Ishikawa (cell line): ENCODE data around the gene COL20A1.

ENCODE experiments used
- CEBPB ChIP-seq: IDR thresholded peaks from 2 replicates; pipeline ENCODE4 v1.6.1; 2012
- CREB1 ChIP-seq: IDR thresholded peaks from 2 replicates; pipeline ENCODE4 v1.6.1; 2012; ENCODE audit warnings: low read depth
- EGR1 ChIP-seq: IDR thresholded peaks from 2 replicates; pipeline ENCODE4 v1.6.1; 2012
- EP300 ChIP-seq: IDR thresholded peaks from 2 replicates; pipeline ENCODE4 v1.6.1; 2012; ENCODE audit warnings: borderline replicate concordance
- FOXM1 ChIP-seq: IDR thresholded peaks from 2 replicates; pipeline ENCODE4 v1.6.1; 2012; ENCODE audit warnings: low read depth, borderline replicate concordance
- MAX ChIP-seq: IDR thresholded peaks from 2 replicates; pipeline ENCODE4 v1.6.1; 2012
- NFIC ChIP-seq: IDR thresholded peaks from 2 replicates; pipeline ENCODE4 v1.6.1; 2012
- RAD21 ChIP-seq: IDR thresholded peaks from 2 replicates; pipeline ENCODE4 v1.6.1; 2012; ENCODE audit warnings: low read depth
- REST ChIP-seq: IDR thresholded peaks from 2 replicates; pipeline ENCODE4 v1.6.1; 2012; ENCODE audit warnings: low read depth, mild to moderate bottlenecking
- TAF1 ChIP-seq: IDR thresholded peaks from 2 replicates; pipeline ENCODE4 v1.6.1; 2012; ENCODE audit warnings: low read depth, mild to moderate bottlenecking
- TCF12 ChIP-seq: IDR thresholded peaks from 2 replicates; pipeline ENCODE4 v1.6.1; 2012; ENCODE audit warnings: low read depth
- TEAD4 ChIP-seq: IDR thresholded peaks from 2 replicates; pipeline ENCODE4 v1.6.1; 2012
- USF1 ChIP-seq: IDR thresholded peaks from 2 replicates; pipeline ENCODE4 v1.6.1; 2012
- YY1 ChIP-seq: IDR thresholded peaks from 2 replicates; pipeline ENCODE4 v1.6.1; 2012; ENCODE audit warnings: low read depth
- ZBTB7A ChIP-seq: IDR thresholded peaks from 2 replicates; pipeline ENCODE4 v1.6.1; 2012; ENCODE audit warnings: low read depth

Gene COL20A1

GRCh38 chr20:63254232-63254605 is 38.8 kb upstream of the COL20A1 start, which contains the start of gene NKAIN4:
TSS of gene NKAIN4 (minus strand) at chr20:63254463. CDS start at chr20:63254450, 13 bp downstream.
- TF ChIP-seq REST (no peak), MAX (no peak), TAF1 (no peak), CREB1 (no peak), CEBPB (no peak), NFIC (no peak), YY1 (no peak), FOXM1 (no peak), EP300 (no peak), USF1 (no peak), ZBTB7A (no peak), RAD21 (no peak), TEAD4 (no peak), TCF12 (no peak), EGR1 (no peak)

GRCh38 chr20:63254606-63255384 is 38.2 kb upstream of the COL20A1 start:
- TF ChIP-seq CEBPB (no peak), EP300 (no peak), EGR1 (no peak), NFIC (no peak), REST (no peak), TCF12 (no peak), RAD21 (no peak)

GRCh38 chr20:63255931-63256704 is 36.9 kb upstream of the COL20A1 start:
- TF ChIP-seq CEBPB (no peak), USF1 (no peak), TEAD4 (no peak), REST (no peak), NFIC (no peak), RAD21 (no peak), MAX (no peak), YY1 (no peak), TAF1 (no peak), FOXM1 (no peak), CREB1 (no peak)

GRCh38 chr20:63256954-63257353 is 36.0 kb upstream of the COL20A1 start:
- TF ChIP-seq CREB1, result no peak
- no peak for TF ChIP-seq REST
- no peak for TF ChIP-seq NFIC
- TF ChIP-seq TEAD4, result no peak
- no peak for TF ChIP-seq ZBTB7A
- TF ChIP-seq TCF12, result no peak
- no peak for TF ChIP-seq EP300
- no peak for TF ChIP-seq YY1
- TF ChIP-seq MAX, result no peak
- TF ChIP-seq EGR1, result no peak
- TF ChIP-seq USF1, result no peak
- TF ChIP-seq RAD21, result no peak
- no peak for TF ChIP-seq TAF1
- no peak for TF ChIP-seq CEBPB
- TF ChIP-seq FOXM1, result no peak
